Keratinocyte (primary cell): ENCODE measurements around the gene DNLZ. TPM values are rescaled to one million over a fixed set of nuclear protein-coding genes. Genes with fewer than 3 reads are reported as not detected.

ENCODE experiments used
- DNase-seq: peaks from one replicate; pipeline ENCODE4 v3.0.0-alpha.2; 2011; ENCODE audit warnings: low read depth, missing footprints, low spot score
- FAIRE-seq: peaks from 2 replicates; lab custom pipeline; 2011; peaks lifted over from hg19 to GRCh38; lab: Jason Lieb, UNC
- H2AFZ ChIP-seq: 2 replicates; pipeline ENCODE4 v1.6.0; 2012; ENCODE audit warnings: low read length, control low read depth, inconsistent platforms; ENCODE audit not compliant: control insufficient read depth
- H3K27ac ChIP-seq: 2 replicates; pipeline ENCODE4 v1.5.1; 2011; ENCODE audit warnings: low read length; ENCODE audit not compliant: control insufficient read depth, insufficient read depth
- H3K27me3 ChIP-seq: 3 replicates; pipeline ENCODE4 v1.6.0; 2011; ENCODE audit warnings: low read length; ENCODE audit not compliant: control insufficient read depth, insufficient read depth; ENCODE audit errors: extremely low read depth
- H3K36me3 ChIP-seq, 2 experiments: 2 replicates in 1 of 2; 3 replicates in 1 of 2; pipeline ENCODE4 v1.5.1; 2011; ENCODE audit warnings: low read length in 2 of 2, mild to moderate bottlenecking in 1 of 2; ENCODE audit not compliant: control insufficient read depth in 2 of 2, insufficient read depth in 2 of 2; ENCODE audit errors: extremely low read depth in 1 of 2
- H3K4me1 ChIP-seq: 3 replicates; pipeline ENCODE4 v1.5.1; 2011; ENCODE audit warnings: low read length; ENCODE audit not compliant: control insufficient read depth, insufficient read depth; ENCODE audit errors: extremely low read depth
- H3K4me2 ChIP-seq: 3 replicates; pipeline ENCODE4 v1.6.0; 2011; ENCODE audit warnings: low read depth, low read length; ENCODE audit not compliant: control insufficient read depth, insufficient read depth; ENCODE audit errors: extremely low read depth
- H3K4me3 ChIP-seq, 3 experiments: fragments of 200-600 bp in 1 of 3; sonication (generic) in 1 of 3; 2 replicates in 2 of 3; 3 replicates in 1 of 3; pipeline ENCODE4 v1.5.1; 2011 to 2016; ENCODE audit warnings: low read length in 3 of 3, mild to moderate bottlenecking in 3 of 3, control low read depth in 2 of 3, inconsistent platforms in 1 of 3, low read depth in 1 of 3, mixed read lengths in 1 of 3, mixed run types in 1 of 3, moderate library complexity in 1 of 3; ENCODE audit not compliant: control insufficient read depth in 2 of 3, insufficient read depth in 2 of 3; ENCODE audit errors: extremely low read depth in 1 of 3
- H3K79me2 ChIP-seq: 2 replicates; pipeline ENCODE4 v1.6.0; 2012; ENCODE audit warnings: low read length; ENCODE audit not compliant: control insufficient read depth, insufficient read depth
- H3K9ac ChIP-seq: 3 replicates; pipeline ENCODE4 v1.6.0; 2011; ENCODE audit warnings: low read length; ENCODE audit not compliant: control insufficient read depth, insufficient read depth; ENCODE audit errors: extremely low read depth
- H3K9me1 ChIP-seq: 3 replicates; pipeline ENCODE4 v1.6.0; 2011; ENCODE audit warnings: low read length; ENCODE audit not compliant: control insufficient read depth, insufficient read depth; ENCODE audit errors: extremely low read depth
- H3K9me3 ChIP-seq: 2 replicates; pipeline ENCODE4 v1.5.1; 2012; ENCODE audit warnings: low read depth, low read length; ENCODE audit not compliant: control insufficient read depth
- H4K20me1 ChIP-seq: 3 replicates; pipeline ENCODE4 v1.6.0; 2011; ENCODE audit warnings: low read length; ENCODE audit not compliant: control insufficient read depth, insufficient read depth; ENCODE audit errors: extremely low read depth
- EZH2 ChIP-seq: IDR thresholded peaks from one replicate; pipeline ENCODE4 v1.6.1; 2012; ENCODE audit warnings: inconsistent platforms, mild to moderate bottlenecking, low read length, moderate library complexity
- dilution Hi-C: fragments of 300-500 bp; cut with MboI; formaldehyde crosslinking; loops from one replicate; pipeline ENCODE4 v1.7.0; 2020; ENCODE audit warnings: low sequenced_read_pairs; ENCODE audit not compliant: extremely low pct_ligation_motif_present
- polyA plus RNA-seq, 5 experiments: library from polyadenylated mRNA; depleted of rRNA in 3 of 5; stranded (reverse) in 3 of 5; stranded (forward) in 1 of 5; unstranded in 1 of 5; fragments of >200 nt; gene quantifications; 1 replicate in 1 of 5; 2 replicates in 3 of 5; 3 replicates in 1 of 5; pipeline versions ENCODE4 v1.2.1 to v1.2.3, GENCODE V29; 2011 to 2012; ENCODE audit warnings: missing spikeins in 2 of 5, low read depth in 1 of 5, low replicate concordance in 1 of 5
- TF ChIP-seq, protein P1 (sequence below), 3 experiments: IDR thresholded peaks in 1 of 3; conservative IDR thresholded peaks in 1 of 3; optimal IDR thresholded peaks in 1 of 3; 2 replicates in 2 of 3; 3 replicates in 1 of 3; pipeline versions ENCODE3 to v1.5.1; 2011; ENCODE audit warnings: low read length in 3 of 3, mild to moderate bottlenecking in 3 of 3, moderate library complexity in 2 of 3, control low read depth in 1 of 3, inconsistent platforms in 1 of 3; ENCODE audit not compliant: insufficient read depth in 2 of 3; ENCODE audit errors: extremely low read depth in 1 of 3

Gene DNLZ
- polyA plus RNA-seq, 1 donor (not counting 4 experiments of a cell fraction or from before 2014, with no cell fraction given): 6.7 TPM

DNA sequence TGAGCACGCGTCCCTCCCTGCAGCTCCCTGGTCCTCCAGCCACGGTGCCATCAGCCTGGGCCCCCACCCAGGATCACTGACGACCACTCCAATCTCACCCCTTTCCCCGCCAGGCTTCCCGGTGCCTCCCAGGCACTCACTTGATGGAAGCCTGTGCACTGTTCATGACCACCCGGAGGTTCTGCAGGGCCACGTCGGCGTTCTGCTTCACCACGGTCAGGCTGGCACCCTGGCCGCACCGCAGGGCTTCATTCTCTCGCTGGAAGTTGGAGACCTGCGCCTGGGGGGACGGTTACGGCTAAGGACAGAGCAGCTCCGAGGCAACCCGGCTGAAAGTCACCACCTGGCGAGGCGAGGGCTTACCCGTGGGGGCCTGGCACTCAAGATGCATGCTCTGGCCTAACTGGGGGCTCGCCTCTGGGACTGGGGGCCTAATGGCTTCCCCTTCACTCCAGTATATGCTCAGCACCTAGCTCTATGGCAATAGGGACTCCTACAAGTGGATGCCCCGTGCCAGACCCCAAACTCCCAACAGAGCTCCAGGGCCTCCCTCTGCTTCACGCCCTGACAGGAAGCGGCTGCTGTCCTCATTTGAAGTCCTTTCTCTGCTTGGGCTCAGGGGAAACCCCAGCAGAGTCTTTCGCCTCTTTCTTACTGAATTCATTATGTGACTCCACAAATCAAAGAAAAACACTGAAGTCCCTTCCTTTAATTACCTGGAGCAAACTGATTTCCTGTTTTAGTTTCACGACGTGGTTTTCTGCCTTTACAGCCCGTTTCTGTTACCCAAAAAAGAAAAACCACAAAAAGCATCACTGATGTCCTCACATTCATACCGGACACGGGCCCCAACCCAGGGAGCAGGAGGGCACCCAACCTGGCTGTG is 40.6 kb upstream of the DNLZ start:
- H3K4me1 ChIP-seq: peaks cover 9% of the 10 kb centered on the region
- dilution Hi-C loops: no loop called here
- H2AFZ ChIP-seq: no peak overlapping the region
- TF ChIP-seq, protein P1, sequence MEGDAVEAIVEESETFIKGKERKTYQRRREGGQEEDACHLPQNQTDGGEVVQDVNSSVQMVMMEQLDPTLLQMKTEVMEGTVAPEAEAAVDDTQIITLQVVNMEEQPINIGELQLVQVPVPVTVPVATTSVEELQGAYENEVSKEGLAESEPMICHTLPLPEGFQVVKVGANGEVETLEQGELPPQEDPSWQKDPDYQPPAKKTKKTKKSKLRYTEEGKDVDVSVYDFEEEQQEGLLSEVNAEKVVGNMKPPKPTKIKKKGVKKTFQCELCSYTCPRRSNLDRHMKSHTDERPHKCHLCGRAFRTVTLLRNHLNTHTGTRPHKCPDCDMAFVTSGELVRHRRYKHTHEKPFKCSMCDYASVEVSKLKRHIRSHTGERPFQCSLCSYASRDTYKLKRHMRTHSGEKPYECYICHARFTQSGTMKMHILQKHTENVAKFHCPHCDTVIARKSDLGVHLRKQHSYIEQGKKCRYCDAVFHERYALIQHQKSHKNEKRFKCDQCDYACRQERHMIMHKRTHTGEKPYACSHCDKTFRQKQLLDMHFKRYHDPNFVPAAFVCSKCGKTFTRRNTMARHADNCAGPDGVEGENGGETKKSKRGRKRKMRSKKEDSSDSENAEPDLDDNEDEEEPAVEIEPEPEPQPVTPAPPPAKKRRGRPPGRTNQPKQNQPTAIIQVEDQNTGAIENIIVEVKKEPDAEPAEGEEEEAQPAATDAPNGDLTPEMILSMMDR (optimal IDR thresholded peaks at IDR 0.05 in 1 of 3, IDR thresholded peaks at IDR 0.05 in 1 of 3, conservative IDR thresholded peaks at IDR 0.05 in 1 of 3; ENCODE audit: extremely low read depth in 1 of 3, insufficient read depth in 2 of 3, low read length in 3 of 3): no peak
- no peak for TF ChIP-seq EZH2
- peaks cover 18 to 23% of the 10 kb centered on the region in 2 experiments for H3K36me3 ChIP-seq
- H4K20me1 ChIP-seq: no peaks in the 10 kb centered on the region
- peaks cover 17% of the 10 kb centered on the region for H3K79me2 ChIP-seq
- no peaks in the 10 kb centered on the region for H3K9me3 ChIP-seq
- FAIRE-seq (no peak), DNase-seq (no peak)
- no peak overlapping the region for H3K4me3 ChIP-seq
- no peak overlapping the region for H3K27ac ChIP-seq
- H3K9me1 ChIP-seq: no peaks in the 10 kb centered on the region
- no peak overlapping the region for H3K4me2 ChIP-seq
- H3K27me3 ChIP-seq: no peaks in the 10 kb centered on the region
- H3K9ac ChIP-seq: no peak overlapping the region

- H3K4me2 ChIP-seq: no peak overlapping the region
- no peak overlapping the region for H3K27ac ChIP-seq
- H3K9ac ChIP-seq: no peak overlapping the region
- peaks cover 3% of the 10 kb centered on the region for H3K9me1 ChIP-seq
- H3K27me3 ChIP-seq: no peaks in the 10 kb centered on the region
- FAIRE-seq (no peak), DNase-seq (no peak)
- no peak for TF ChIP-seq EZH2
- TF ChIP-seq, protein P1 (optimal IDR thresholded peaks at IDR 0.05 in 1 of 3, IDR thresholded peaks at IDR 0.05 in 1 of 3, conservative IDR thresholded peaks at IDR 0.05 in 1 of 3; ENCODE audit: extremely low read depth in 1 of 3, insufficient read depth in 2 of 3, low read length in 3 of 3): no peak
- peaks cover 20% of the 10 kb centered on the region for H3K79me2 ChIP-seq
- H3K4me1 ChIP-seq: peaks cover 9% of the 10 kb centered on the region
- H3K4me3 ChIP-seq: no peak overlapping the region
- peaks cover 21 to 23% of the 10 kb centered on the region in 2 experiments for H3K36me3 ChIP-seq
- no peak overlapping the region for H2AFZ ChIP-seq
- H4K20me1 ChIP-seq: peaks cover 4% of the 10 kb centered on the region
- H3K9me3 ChIP-seq: no peaks in the 10 kb centered on the region
- dilution Hi-C loops: no loop called here
Observed at GRCh38 chr9:136403538-136403914, 40.0 kb upstream of the DNLZ start.
